Measurements from ENCODE around the gene SSBP2.
"Not testable (repeated sequence)": the region's sequence is repeated elsewhere in the genome, so short reads cannot be mapped to it uniquely, and the experiment has no call there.

Gene SSBP2

GRCh38 chr5:81656783-81657182 lies 94.1 kb downstream of the SSBP2 start:
- no peak for DNase-seq (ENCODE audit: low spot score)

DNA sequence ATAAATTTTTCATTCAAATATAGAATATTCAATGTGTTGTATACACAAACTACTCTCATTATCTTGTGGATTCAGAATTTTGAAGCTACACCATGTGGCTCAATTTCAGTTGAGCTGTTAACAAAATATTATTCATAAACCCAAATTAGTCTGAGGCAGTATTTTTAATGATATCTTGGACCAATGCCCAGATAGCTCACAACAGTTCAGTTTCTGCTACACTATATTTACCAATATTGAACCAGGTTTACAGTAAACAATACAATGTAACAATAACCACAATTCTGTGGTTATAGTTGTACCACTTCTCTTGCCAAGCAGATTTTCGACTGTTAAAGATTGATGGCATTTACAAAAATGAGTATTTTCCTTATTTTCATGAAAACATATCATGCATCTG lies 99.9 kb downstream of the SSBP2 start:
- DNase-seq (ENCODE audit: low spot score) = no peak

DNA sequence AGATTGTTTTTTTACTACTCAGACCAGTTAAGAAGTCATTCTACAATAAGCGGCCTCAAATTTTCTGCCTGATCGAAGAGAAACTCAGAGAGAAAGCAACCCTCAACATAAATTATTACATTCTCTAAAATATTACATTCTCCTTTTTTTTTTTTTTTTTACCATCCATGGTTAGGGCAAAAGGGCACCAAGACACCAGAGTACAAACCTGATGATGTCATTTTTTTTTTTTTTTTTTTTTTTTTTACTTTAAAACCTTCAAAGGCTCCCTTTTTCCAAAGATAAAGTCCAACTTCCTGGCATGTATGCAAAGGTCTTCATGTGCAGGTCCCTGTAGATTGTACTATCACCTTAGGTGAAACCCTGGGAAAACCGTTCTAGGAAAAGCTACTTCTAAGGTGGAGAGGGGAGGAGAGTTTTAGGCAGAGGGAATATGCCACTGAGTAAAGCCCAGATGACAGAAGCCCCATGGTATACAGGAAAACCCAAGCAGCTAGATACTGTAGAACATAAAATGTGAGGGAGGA lies 104.4 kb downstream of the SSBP2 start:
- no peak for DNase-seq (ENCODE audit: low spot score)

- no peak for DNase-seq (ENCODE audit: low spot score)
Observed at GRCh38 chr5:81642210-81642609, 108.7 kb downstream of the SSBP2 start.

DNA sequence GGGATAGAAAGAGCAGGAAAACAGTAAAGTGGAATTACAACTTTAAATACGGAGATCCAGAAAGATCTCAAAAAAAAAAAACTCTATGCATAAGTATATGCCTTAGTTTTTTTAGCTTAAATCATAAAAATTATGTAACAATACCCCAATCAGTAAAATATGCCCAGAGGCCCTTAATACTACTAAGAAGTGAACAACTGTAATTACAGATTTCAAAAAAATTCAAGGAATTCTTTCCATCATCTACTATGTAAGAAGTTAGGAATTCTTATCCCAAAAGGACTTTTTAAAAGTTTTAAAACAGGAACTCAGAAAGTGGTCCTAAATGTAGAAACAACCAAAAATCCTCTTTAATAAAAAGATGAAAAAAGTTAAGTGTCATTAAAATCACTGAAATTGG lies 111.3 kb downstream of the SSBP2 start:
- no peak for DNase-seq (ENCODE audit: low spot score)

DNA sequence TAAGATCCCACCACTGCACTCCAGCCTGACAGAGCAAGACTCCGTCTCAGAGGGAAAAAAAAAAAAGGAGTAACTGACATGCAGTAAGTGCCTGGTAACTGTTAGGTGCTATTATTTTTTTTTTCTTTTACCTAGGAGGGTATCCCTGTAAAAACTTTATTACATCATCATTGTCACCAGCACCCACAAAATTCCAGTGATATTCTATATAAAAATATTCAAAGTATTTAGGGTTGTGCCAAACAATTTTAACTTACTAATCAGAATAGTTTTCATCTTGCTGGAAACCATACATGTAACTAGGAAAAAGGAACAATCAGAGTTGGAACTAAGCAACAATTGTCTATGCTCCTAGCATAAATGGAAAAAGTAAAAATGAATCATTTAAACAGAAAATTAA lies 112.4 kb downstream of the SSBP2 start:
- DNase-seq (ENCODE audit: low spot score) = no peak

- DNase-seq (ENCODE audit: low spot score) = no peak
Observed at GRCh38 chr5:81633891-81634290, 117.0 kb downstream of the SSBP2 start.

DNA sequence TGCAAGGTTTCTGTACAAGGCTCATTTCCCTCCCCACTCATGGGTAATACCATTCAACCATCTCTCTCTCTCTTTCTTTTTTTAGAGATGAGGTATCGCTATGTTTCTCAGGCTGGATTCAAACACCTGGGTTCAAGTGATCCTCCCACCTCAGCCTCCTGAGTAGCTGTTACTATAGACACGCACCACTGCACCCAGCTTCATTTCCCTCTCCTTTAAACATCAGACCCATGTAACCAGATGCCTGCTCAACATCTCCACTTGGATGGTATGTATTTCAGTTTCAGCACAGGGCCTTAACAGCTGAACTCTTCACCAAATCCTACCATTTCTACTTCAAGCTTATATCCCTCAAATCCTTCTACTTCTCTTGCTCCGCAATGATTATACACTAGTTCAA lies 117.4 kb downstream of the SSBP2 start:
- DNase-seq (ENCODE audit: low spot score) = no peak

GRCh38 chr5:81632679-81633078 lies 118.2 kb downstream of the SSBP2 start:
- DNase-seq (ENCODE audit: low spot score) = no peak

GRCh38 chr5:81631621-81632020 lies 119.3 kb downstream of the SSBP2 start:
- no peak for DNase-seq (ENCODE audit: low spot score)

- DNase-seq (ENCODE audit: low spot score) = no peak
Observed at GRCh38 chr5:81631124-81631523, 119.8 kb downstream of the SSBP2 start.

DNA sequence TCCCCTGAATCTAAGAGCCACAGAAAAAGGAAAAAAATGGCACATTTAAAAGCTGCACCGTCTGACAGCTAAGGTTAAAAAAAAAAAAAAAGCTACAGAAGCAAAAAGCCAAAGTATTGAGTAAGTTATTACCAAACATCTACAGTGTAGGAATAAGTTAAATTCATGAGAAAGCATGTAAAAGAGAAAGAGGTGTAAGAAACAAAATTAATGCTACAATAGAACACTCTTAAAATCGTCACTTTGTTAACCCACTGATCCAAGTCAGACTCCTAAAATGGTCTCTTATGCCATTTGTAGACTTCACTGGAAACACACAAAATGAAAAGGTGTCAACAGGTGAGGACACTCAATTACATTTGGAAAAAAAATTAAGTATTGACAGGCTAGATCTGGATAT lies 120.2 kb downstream of the SSBP2 start:
- DNase-seq (ENCODE audit: low spot score) = no peak

DNA sequence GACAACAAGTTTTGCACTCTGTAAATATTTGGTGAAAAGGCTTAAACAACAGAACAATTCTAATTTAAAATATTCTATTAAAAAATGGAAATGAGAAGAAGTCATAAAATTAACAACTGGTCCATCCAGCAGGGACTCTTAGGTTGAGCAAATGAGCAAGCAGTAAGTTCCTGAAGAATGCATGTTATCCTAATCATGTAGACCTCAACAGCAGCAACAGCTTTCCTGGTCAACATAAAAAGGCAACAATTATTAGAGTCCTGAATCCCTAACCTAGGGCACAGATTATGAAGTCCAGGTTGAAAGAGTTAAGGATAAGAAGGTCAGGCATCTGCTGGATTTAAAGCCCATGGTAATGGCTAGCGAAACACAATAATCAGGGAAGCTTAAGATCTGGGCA lies 120.9 kb downstream of the SSBP2 start:
- no peak for DNase-seq (ENCODE audit: low spot score)

DNA sequence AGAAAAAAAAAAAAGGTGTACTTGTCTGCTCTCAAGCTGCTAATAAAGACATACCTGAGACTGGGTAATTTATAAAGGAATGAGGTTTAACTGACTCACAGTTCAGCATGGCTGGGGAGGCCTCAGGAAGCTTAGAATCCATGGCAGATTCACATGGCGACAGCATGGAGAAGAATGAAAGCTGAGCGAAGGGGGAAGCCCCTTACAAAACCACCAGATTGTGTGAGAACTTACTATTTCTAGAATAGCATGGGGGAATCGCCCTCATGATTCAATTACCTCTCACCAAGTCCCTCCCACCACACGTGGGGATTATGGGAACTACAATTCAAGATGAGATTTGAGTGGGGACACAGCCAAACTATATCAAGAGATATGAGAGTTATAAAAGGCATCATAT lies 122.8 kb downstream of the SSBP2 start:
- not testable (repeated sequence) for DNase-seq (ENCODE audit: low spot score)

GRCh38 chr5:81626524-81626923 lies 124.4 kb downstream of the SSBP2 start:
- no peak for DNase-seq (ENCODE audit: low spot score)

GRCh38 chr5:81609810-81610375 lies 141.0 kb downstream of the SSBP2 start:
- DNase-seq (ENCODE audit: low spot score) = no peak

- no peak for DNase-seq (ENCODE audit: low spot score)
Observed at GRCh38 chr5:81608976-81609375, 141.9 kb downstream of the SSBP2 start.

- DNase-seq (ENCODE audit: low spot score) = no peak
Observed at GRCh38 chr5:81607693-81608092, 143.2 kb downstream of the SSBP2 start.

GRCh38 chr5:81606150-81606549 lies 144.7 kb downstream of the SSBP2 start:
- no peak for DNase-seq (ENCODE audit: low spot score)

DNA sequence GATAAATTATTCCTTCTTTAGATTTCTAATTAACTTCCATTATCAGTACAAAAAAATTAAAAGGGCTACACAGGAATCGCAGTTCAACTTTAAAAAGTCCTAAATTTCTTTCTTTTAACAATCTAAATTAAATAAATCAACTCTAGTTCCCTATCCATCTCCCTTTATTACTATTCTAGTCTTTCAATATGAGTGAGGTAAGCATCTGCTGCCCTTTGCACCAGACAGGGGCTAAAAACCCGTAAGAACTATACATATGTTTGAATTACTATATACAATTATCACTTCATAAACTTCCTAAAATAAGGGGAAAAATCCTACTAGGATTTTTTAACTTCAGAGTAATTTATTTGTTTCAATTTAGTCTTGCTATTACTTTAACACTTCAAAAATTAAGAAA lies 145.6 kb downstream of the SSBP2 start:
- no peak for DNase-seq (ENCODE audit: low spot score)

- no peak for DNase-seq (ENCODE audit: low spot score)
Observed at GRCh38 chr5:81604193-81604592, 146.7 kb downstream of the SSBP2 start.

- DNase-seq (ENCODE audit: low spot score) = no peak
Observed at GRCh38 chr5:81601919-81602318, 149.0 kb downstream of the SSBP2 start.

- DNase-seq (ENCODE audit: low spot score) = not testable (repeated sequence)
Observed at GRCh38 chr5:81592085-81592484, 158.8 kb downstream of the SSBP2 start.

All from hematopoietic multipotent progenitor cell treated with erythropoietin and hydrocortisone succinate and interleukin-3 and kit ligand, for 17 days (in vitro differentiated cells).